Stimulated activated CD4-positive, alpha-beta T cell treated with anti-CD3 and anti-CD28 coated beads, TNF-alpha, amount 100 ng/mL, for 24 hours (primary cell): ENCODE data around the gene ENOX1.

ENCODE experiments used
- DNase-seq, 3 experiments: peaks; one replicate each; pipeline ENCODE4 v3.0.0-alpha.2; 2020; ENCODE audit warnings: low read depth in 3 of 3

Gene ENOX1

GRCh38 chr13:43389573-43389972 is 397.2 kb downstream of the ENOX1 start:
- no peak for DNase-seq

GRCh38 chr13:43388282-43389034 is 398.3 kb downstream of the ENOX1 start:
- DNase-seq, result no peak

GRCh38 chr13:43387880-43388279 is 398.9 kb downstream of the ENOX1 start:
- no peak for DNase-seq

- DNase-seq, result no peak
Observed at GRCh38 chr13:43383498-43384165, 403.1 kb downstream of the ENOX1 start.

- DNase-seq, result no peak
Observed at GRCh38 chr13:43379738-43380137, 407.0 kb downstream of the ENOX1 start.

- DNase-seq, result no peak
Observed at GRCh38 chr13:43377973-43378372, 408.8 kb downstream of the ENOX1 start.

- no peak for DNase-seq
Observed at GRCh38 chr13:43377149-43377548, 409.6 kb downstream of the ENOX1 start.

- DNase-seq, result no peak
Observed at GRCh38 chr13:43376596-43376995, 410.2 kb downstream of the ENOX1 start.

GRCh38 chr13:43375797-43376465 is 410.8 kb downstream of the ENOX1 start:
- DNase-seq, result no peak

- DNase-seq, result no peak
Observed at GRCh38 chr13:43374621-43375020, 412.2 kb downstream of the ENOX1 start.

GRCh38 chr13:43373400-43373799 is 413.4 kb downstream of the ENOX1 start:
- DNase-seq, result no peak

- DNase-seq, result no peak
Observed at GRCh38 chr13:43370842-43371241, 415.9 kb downstream of the ENOX1 start.

GRCh38 chr13:43369319-43369718 is 417.5 kb downstream of the ENOX1 start:
- no peak for DNase-seq

GRCh38 chr13:43368003-43368402 is 418.8 kb downstream of the ENOX1 start:
- no peak for DNase-seq

GRCh38 chr13:43365039-43365344 is 421.8 kb downstream of the ENOX1 start:
- DNase-seq, result no peak

- no peak for DNase-seq
Observed at GRCh38 chr13:43364210-43365038, 422.3 kb downstream of the ENOX1 start.

GRCh38 chr13:43363156-43363953 is 423.4 kb downstream of the ENOX1 start:
- no peak for DNase-seq

GRCh38 chr13:43362556-43362955 is 424.2 kb downstream of the ENOX1 start:
- no peak for DNase-seq

GRCh38 chr13:43360892-43361610 is 425.7 kb downstream of the ENOX1 start:
- no peak for DNase-seq

- no peak for DNase-seq
Observed at GRCh38 chr13:43360171-43360570, 426.6 kb downstream of the ENOX1 start.

GRCh38 chr13:43359536-43359935 is 427.2 kb downstream of the ENOX1 start:
- DNase-seq, result no peak
